H9 (cell line): ENCODE results near the gene PLEKHA5. TPM values are rescaled to one million over a fixed set of nuclear protein-coding genes. Genes with fewer than 3 reads are reported as not detected.

Experiments
- DNase-seq: peaks from one replicate; pipeline ENCODE4 v3.0.0-alpha.2; 2017
- H2AFZ ChIP-seq: one replicate; pipeline ENCODE4 v1.6.1; 2013; ENCODE audit warnings: mild to moderate bottlenecking, low read length, control low read depth, moderate library complexity
- H2AK5ac ChIP-seq: 2 replicates; pipeline ENCODE4 v1.6.1; 2013; ENCODE audit warnings: low read length, control low read depth, mixed read lengths; ENCODE audit not compliant: insufficient read length
- H2BK120ac ChIP-seq: one replicate; pipeline ENCODE4 v1.6.1; 2013; ENCODE audit warnings: low read depth, mild to moderate bottlenecking, low read length, control low read depth, inconsistent platforms; ENCODE audit not compliant: poor library complexity, severe bottlenecking
- H2BK12ac ChIP-seq: 2 replicates; pipeline ENCODE4 v1.6.1; 2013; ENCODE audit warnings: low read length, control low read depth, mixed read lengths, low read depth; ENCODE audit not compliant: insufficient read length
- H2BK15ac ChIP-seq: 2 replicates; pipeline ENCODE4 v1.6.1; 2013; ENCODE audit warnings: low read depth, low read length, control low read depth
- H2BK20ac ChIP-seq: one replicate; pipeline ENCODE4 v1.6.1; 2013; ENCODE audit warnings: low read depth, mild to moderate bottlenecking, low read length, control low read depth, inconsistent platforms; ENCODE audit not compliant: poor library complexity, severe bottlenecking
- H2BK5ac ChIP-seq: 2 replicates; pipeline ENCODE4 v1.6.1; 2013; ENCODE audit warnings: low read length, control low read depth, mixed read lengths; ENCODE audit not compliant: insufficient read length
- H3K14ac ChIP-seq: 2 replicates; pipeline ENCODE4 v1.6.1; 2013; ENCODE audit warnings: low read length, control low read depth; ENCODE audit not compliant: insufficient read depth
- H3K18ac ChIP-seq: 2 replicates; pipeline ENCODE4 v1.6.1; 2013; ENCODE audit warnings: low read depth, mild to moderate bottlenecking, mixed read lengths, low read length, control low read depth; ENCODE audit not compliant: insufficient read length
- H3K23ac ChIP-seq: 2 replicates; pipeline ENCODE4 v1.6.1; 2013; ENCODE audit warnings: low read length, control low read depth, mixed read lengths, low read depth; ENCODE audit not compliant: insufficient read length
- H3K23me2 ChIP-seq: 2 replicates; pipeline ENCODE4 v1.6.1; 2013; ENCODE audit warnings: low read depth, mild to moderate bottlenecking, mixed read lengths, low read length, control low read depth; ENCODE audit not compliant: insufficient read length, poor library complexity, severe bottlenecking
- H3K27ac ChIP-seq: 2 replicates; pipeline ENCODE4 v1.5.1; 2013; ENCODE audit warnings: low read length, control low read depth, mixed read lengths, low read depth; ENCODE audit not compliant: insufficient read length
- H3K27me3 ChIP-seq: 2 replicates; pipeline ENCODE4 v1.6.1; 2013; ENCODE audit warnings: low read length, control low read depth, inconsistent platforms; ENCODE audit not compliant: insufficient read depth
- H3K4ac ChIP-seq: 2 replicates; pipeline ENCODE4 v1.6.1; 2013; ENCODE audit warnings: low read depth, mild to moderate bottlenecking, control low read depth, inconsistent platforms, low read length, moderate library complexity
- H3K4me1 ChIP-seq: 2 replicates; pipeline ENCODE4 v1.6.1; 2013; ENCODE audit warnings: low read length, control low read depth, inconsistent platforms; ENCODE audit not compliant: insufficient read depth
- H3K4me2 ChIP-seq: 2 replicates; pipeline ENCODE4 v1.6.1; 2013; ENCODE audit warnings: low read length, control low read depth, mixed read lengths; ENCODE audit not compliant: insufficient read length, insufficient read depth
- H3K56ac ChIP-seq: 2 replicates; pipeline ENCODE4 v1.6.1; 2013; ENCODE audit warnings: low read depth, mild to moderate bottlenecking, mixed read lengths, low read length, control low read depth; ENCODE audit not compliant: insufficient read length
- H3K79me1 ChIP-seq: 2 replicates; pipeline ENCODE4 v1.6.1; 2013; ENCODE audit warnings: low read depth, mild to moderate bottlenecking, moderate library complexity, low read length, control low read depth, inconsistent platforms; ENCODE audit not compliant: insufficient read depth, poor library complexity, severe bottlenecking
- H3K79me2 ChIP-seq: 2 replicates; pipeline ENCODE4 v1.6.1; 2013; ENCODE audit warnings: low read length, control low read depth, inconsistent platforms; ENCODE audit not compliant: insufficient read depth
- H3K9ac ChIP-seq: 2 replicates; pipeline ENCODE4 v1.6.1; 2013; ENCODE audit warnings: low read length, control low read depth, mixed read lengths; ENCODE audit not compliant: insufficient read length; ENCODE audit errors: extremely low read depth
- H3K9me3 ChIP-seq: one replicate; pipeline ENCODE4 v1.6.1; 2013; ENCODE audit warnings: low read depth, low read length, inconsistent platforms; ENCODE audit not compliant: control insufficient read depth
- H3T11ph ChIP-seq: one replicate; pipeline ENCODE4 v1.6.1; 2013; ENCODE audit warnings: mild to moderate bottlenecking, low read length, control low read depth, inconsistent platforms
- H4K20me1 ChIP-seq: one replicate; pipeline ENCODE4 v1.6.1; 2013; ENCODE audit not compliant: control insufficient read depth, insufficient read length, insufficient read depth
- H4K5ac ChIP-seq: 2 replicates; pipeline ENCODE4 v1.6.1; 2013; ENCODE audit warnings: low read depth, mild to moderate bottlenecking, mixed read lengths, low read length, control low read depth; ENCODE audit not compliant: insufficient read length
- H4K8ac ChIP-seq: replicated peaks from 2 replicates; pipeline ENCODE4 v1.6.1; 2013; ENCODE audit warnings: low read length, control low read depth, mixed read lengths, low read depth; ENCODE audit not compliant: insufficient read length
- H4K91ac ChIP-seq: 2 replicates; pipeline ENCODE4 v1.6.1; 2013; ENCODE audit warnings: low read depth, mild to moderate bottlenecking, moderate library complexity, mixed read lengths, low read length, control low read depth; ENCODE audit not compliant: insufficient read length
- H3K27ac Mint-ChIP-seq, 3 experiments: 2 replicates in 2 of 3; 3 replicates in 1 of 3; pipeline ENCODE4 v1.8.0; 2020 to 2021; ENCODE audit warnings: mixed read lengths in 3 of 3, mild to moderate bottlenecking in 1 of 3, moderate library complexity in 1 of 3
- H3K27me3 Mint-ChIP-seq: 2 replicates; pipeline ENCODE4 v1.8.0; 2021; ENCODE audit warnings: low read depth, mild to moderate bottlenecking, moderate library complexity, mixed read lengths
- H3K36me3 Mint-ChIP-seq, 3 experiments: 2 replicates in 2 of 3; 3 replicates in 1 of 3; pipeline ENCODE4 v1.8.0; 2020 to 2021; ENCODE audit warnings: low read depth in 3 of 3, mixed read lengths in 3 of 3; ENCODE audit not compliant: insufficient read depth in 1 of 3
- H3K4me1 Mint-ChIP-seq, 2 experiments: 2 replicates each; pipeline ENCODE4 v1.8.0; 2020; ENCODE audit warnings: mixed read lengths in 2 of 2
- H3K4me3 Mint-ChIP-seq, 2 experiments: 2 replicates in 1 of 2; 3 replicates in 1 of 2; pipeline ENCODE4 v1.8.0; 2020 to 2021; ENCODE audit warnings: mild to moderate bottlenecking in 2 of 2, mixed read lengths in 2 of 2, moderate library complexity in 1 of 2
- H3K9me3 Mint-ChIP-seq, 2 experiments: 2 replicates in 1 of 2; 3 replicates in 1 of 2; pipeline ENCODE4 v1.8.0; 2020; ENCODE audit warnings: mild to moderate bottlenecking in 2 of 2, mixed read lengths in 2 of 2, moderate library complexity in 1 of 2
- WGBS: extraction: QIAGEN DNeasy Blood & Tissue Kit; methylation state at CpG from one replicate; pipeline ENCODE4 v1.1.7; 2013; ENCODE audit warnings: missing lambda C conversion rate, low lambda C conversion rate, mixed read lengths; ENCODE audit not compliant: insufficient read length; ENCODE audit errors: extremely low coverage; 5-methylcytosine and 5-hydroxymethylcytosine counted together
- total RNA-seq: library from RNA; stranded (reverse); gene quantifications from 2 replicates; pipeline ENCODE4 v1.2.1, GENCODE V29; 2021
- TF ChIP-seq, protein P1 (sequence below): fragments of 200-600 bp; sonication (generic); conservative IDR thresholded peaks from 3 replicates; pipeline ENCODE4 v1.8.0; 2021; ENCODE audit warnings: antibody characterized with exemption, mild to moderate bottlenecking

The PLEKHA5 gene
- total RNA-seq, 1 experiment from 2014 or later: 86.7 TPM

DNA sequence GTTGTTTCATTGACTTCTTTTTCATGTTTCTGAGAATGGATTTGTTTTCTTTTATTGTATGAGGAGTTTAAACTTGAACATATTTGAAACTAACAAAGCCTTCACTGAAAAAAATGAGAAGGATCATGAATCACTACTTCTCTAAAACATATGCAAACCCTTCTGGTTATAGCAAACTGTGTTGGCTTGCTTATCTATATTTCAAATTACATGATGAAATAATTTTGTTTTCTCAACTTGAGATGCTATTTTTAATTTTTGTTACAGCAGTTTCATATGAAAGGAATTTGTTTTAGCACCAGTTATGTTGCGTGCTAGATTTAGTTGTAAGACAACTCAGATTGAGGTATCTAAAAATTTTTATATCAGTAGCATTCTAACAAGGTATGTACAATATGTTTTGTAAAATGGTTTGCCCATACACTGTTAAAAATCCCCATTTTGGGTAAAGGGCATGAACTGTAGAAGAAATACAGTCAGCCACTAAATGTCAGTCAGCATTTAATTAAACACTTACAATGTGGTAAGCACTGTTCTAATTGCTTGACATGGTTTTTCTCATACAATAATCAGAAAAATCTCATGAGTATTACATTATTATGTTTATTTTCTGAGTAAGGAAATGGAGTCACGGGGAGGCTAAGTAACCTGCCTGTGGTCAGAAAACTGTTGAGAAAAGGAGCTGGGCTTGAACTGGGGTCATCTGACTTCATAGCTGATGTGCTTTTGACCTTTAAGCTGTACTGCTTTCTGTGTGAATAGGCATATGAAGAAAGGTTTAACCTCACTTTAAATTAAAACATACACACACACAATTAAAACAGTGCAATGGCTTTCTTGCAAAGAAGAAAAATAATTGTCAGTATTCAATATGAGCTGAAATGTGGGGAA is 105.7 kb downstream of the PLEKHA5 start:
- peak overlapping the region in 2 of 3 experiments; percentile 31 to 70; a peak in 4 of 7 replicates for H3K27ac Mint-ChIP-seq

More for the DNA sequence above, 105.7 kb downstream of the PLEKHA5 start:
- Histone ChIP-seq H2BK120ac (no peak overlapping the region), H3K4me2 (no peak overlapping the region), H3K79me2 (peaks cover 5% of the 10 kb centered on the region; the same call in 1 of the 2 replicates), H3K4me1 (peaks cover 11% of the 10 kb centered on the region; the same call in 1 of the 2 replicates), H4K20me1 (no peaks in the 10 kb centered on the region), H4K8ac (no peak overlapping the region), H2BK5ac (no peak overlapping the region), H2AFZ (no peak overlapping the region), H2BK12ac (no peak overlapping the region), H3K23ac (no peak overlapping the region), H3K23me2 (no peaks in the 10 kb centered on the region), H3T11ph (no peak overlapping the region), H2BK20ac (no peak overlapping the region), H3K18ac (no peak overlapping the region), H3K27me3 (no peaks in the 10 kb centered on the region), H4K5ac (no peak overlapping the region), H3K79me1 (peaks cover 4% of the 10 kb centered on the region), H3K56ac (no peak overlapping the region), H3K9me3 (no peaks in the 10 kb centered on the region), H4K91ac (no peak overlapping the region), H3K9ac (no peak overlapping the region), H2BK15ac (no peak overlapping the region), H3K4ac (no peak overlapping the region), H3K14ac (no peak overlapping the region), H3K27ac (no peak overlapping the region), H2AK5ac (no peak overlapping the region)
- H3K9me3 Mint-ChIP-seq: peaks cover 4 to 5% of the 10 kb centered on the region in 2 experiments; a peak in 3 of 5 replicates
- no peaks in the 10 kb centered on the region for H3K27me3 Mint-ChIP-seq
- peaks cover 43 to 48% of the 10 kb centered on the region in 2 experiments for H3K4me1 Mint-ChIP-seq
- no peak for DNase-seq
- H3K36me3 Mint-ChIP-seq: peaks cover 6 to 8% (median 7%) of the 10 kb centered on the region in 3 experiments; a peak in 6 of 7 replicates
- no peak overlapping the region; a peak in 1 of 5 replicates for H3K4me3 Mint-ChIP-seq
- TF ChIP-seq, protein P1, sequence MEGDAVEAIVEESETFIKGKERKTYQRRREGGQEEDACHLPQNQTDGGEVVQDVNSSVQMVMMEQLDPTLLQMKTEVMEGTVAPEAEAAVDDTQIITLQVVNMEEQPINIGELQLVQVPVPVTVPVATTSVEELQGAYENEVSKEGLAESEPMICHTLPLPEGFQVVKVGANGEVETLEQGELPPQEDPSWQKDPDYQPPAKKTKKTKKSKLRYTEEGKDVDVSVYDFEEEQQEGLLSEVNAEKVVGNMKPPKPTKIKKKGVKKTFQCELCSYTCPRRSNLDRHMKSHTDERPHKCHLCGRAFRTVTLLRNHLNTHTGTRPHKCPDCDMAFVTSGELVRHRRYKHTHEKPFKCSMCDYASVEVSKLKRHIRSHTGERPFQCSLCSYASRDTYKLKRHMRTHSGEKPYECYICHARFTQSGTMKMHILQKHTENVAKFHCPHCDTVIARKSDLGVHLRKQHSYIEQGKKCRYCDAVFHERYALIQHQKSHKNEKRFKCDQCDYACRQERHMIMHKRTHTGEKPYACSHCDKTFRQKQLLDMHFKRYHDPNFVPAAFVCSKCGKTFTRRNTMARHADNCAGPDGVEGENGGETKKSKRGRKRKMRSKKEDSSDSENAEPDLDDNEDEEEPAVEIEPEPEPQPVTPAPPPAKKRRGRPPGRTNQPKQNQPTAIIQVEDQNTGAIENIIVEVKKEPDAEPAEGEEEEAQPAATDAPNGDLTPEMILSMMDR: no peak
- WGBS: no CpG with 5 or more reads among the region's 2 CpGs
